Urinary bladder (tissue), 4 donors: ENCODE measurements around the gene HNRNPA1. TPM values are rescaled to one million over a fixed set of nuclear protein-coding genes. Genes with fewer than 3 reads are reported as not detected.
A peak's percentile ranks its signal among the peaks of the same experiment; 100 is the strongest.
"Not testable (repeated sequence)": the region's sequence is repeated elsewhere in the genome, so short reads cannot be mapped to it uniquely, and the experiment has no call there.

Experiments used
- DNase-seq: peaks from one replicate; pipeline ENCODE4 v3.0.0-alpha.2; 2015; ENCODE audit errors: extremely low spot score
- H3K27ac ChIP-seq: one replicate; pipeline ENCODE4 v1.5.1; 2013; ENCODE audit warnings: low read depth, mild to moderate bottlenecking, moderate library complexity
- H3K36me3 ChIP-seq: one replicate; pipeline ENCODE4 v1.6.1; 2013; ENCODE audit warnings: mild to moderate bottlenecking, moderate library complexity; ENCODE audit not compliant: insufficient read depth
- H3K4me1 ChIP-seq: one replicate; pipeline ENCODE4 v1.6.1; 2013; ENCODE audit warnings: mild to moderate bottlenecking, moderate library complexity; ENCODE audit not compliant: insufficient read depth
- H3K4me3 ChIP-seq: one replicate; pipeline ENCODE4 v1.5.1; 2013; ENCODE audit warnings: low read depth, low read length
- WGBS: extraction: QIAGEN DNeasy Blood & Tissue Kit; methylation state at CpG from one replicate; pipeline ENCODE4 v1.1.7; 2013; 5-methylcytosine and 5-hydroxymethylcytosine counted together
- polyA plus RNA-seq: library from polyadenylated mRNA; stranded (reverse); fragments of 200-250 nt; gene quantifications from one replicate; pipeline ENCODE4 v1.2.3, GENCODE V29; 2013
- small RNA-seq: library from RNA; depleted of rRNA; stranded (forward); fragments of <200 nt; gene quantifications from one replicate; pipeline ENCODE3, GENCODE V24; 2014
- total RNA-seq: library from RNA; depleted of rRNA; stranded (reverse); fragments of >200 nt; gene quantifications from one replicate; pipeline ENCODE4 v1.2.3, GENCODE V29; 2014
- donor health status: healthy with polysubstance abuse.
- donor health status: healthy.

Gene HNRNPA1
- total and polyA plus RNA-seq, 2 donors: 375 to 1,101 TPM

GRCh38 chr12:54324617-54325441, 44.3 kb downstream of the HNRNPA1 start, which contains the start of gene COPZ1:
Gene COPZ1 (plus strand): TSS chr12:54325131. CDS start chr12:54325164, 33 bp downstream.
- H3K4me1 ChIP-seq: no peaks in the 10 kb centered on the region
- peak within 1 kb of the TSS; percentile 76 for H3K27ac ChIP-seq
- DNase-seq: peak; percentile 99
- WGBS: under 1% methylated on average over 34 of the region's 34 CpGs
- no peaks in the 10 kb centered on the region for H3K36me3 ChIP-seq
- peak within 1 kb of the TSS; percentile 60 for H3K4me3 ChIP-seq

- 43% methylated on average over 22 of the region's 22 CpGs for WGBS
- H3K4me1 ChIP-seq, DNase-seq, H3K36me3 ChIP-seq: not testable (repeated sequence)
- peak overlapping the region; percentile 76 for H3K27ac ChIP-seq
- H3K4me3 ChIP-seq: peak overlapping the region; percentile 60
Observed at GRCh38 chr12:54325442-54326109, 45.0 kb downstream of the HNRNPA1 start.

- H3K27ac ChIP-seq: no peak overlapping the region
- WGBS: 71% methylated on average over 6 of the region's 6 CpGs
- H3K36me3 ChIP-seq: peaks cover 2% of the 10 kb centered on the region
- peaks cover 2% of the 10 kb centered on the region for H3K4me1 ChIP-seq
- no peak for DNase-seq
- no peak overlapping the region for H3K4me3 ChIP-seq
Observed at GRCh38 chr12:54328595-54329337, 48.2 kb downstream of the HNRNPA1 start.

GRCh38 chr12:54329759-54330158, 49.2 kb downstream of the HNRNPA1 start:
- peaks cover 2% of the 10 kb centered on the region for H3K36me3 ChIP-seq
- no peak for DNase-seq
- no peak overlapping the region for H3K27ac ChIP-seq

GRCh38 chr12:54330442-54330841, 49.9 kb downstream of the HNRNPA1 start:
- Histone ChIP-seq H3K4me3 (no peak overlapping the region), H3K27ac (no peak overlapping the region), H3K4me1 (peaks cover 2% of the 10 kb centered on the region), H3K36me3 (peaks cover 2% of the 10 kb centered on the region)
- DNase-seq: no peak
- 52% methylated on average over 3 of the region's 3 CpGs for WGBS

More at GRCh38 chr12:54329759-54330158, 49.2 kb downstream of the HNRNPA1 start:
- Histone ChIP-seq H3K4me1 (peaks cover 2% of the 10 kb centered on the region), H3K4me3 (no peak overlapping the region)
- 61% methylated on average over 5 of the region's 5 CpGs for WGBS

GRCh38 chr12:54331461-54331860, 50.9 kb downstream of the HNRNPA1 start:
- Histone ChIP-seq H3K27ac (no peak overlapping the region), H3K4me3 (no peak overlapping the region), H3K4me1 (peaks cover 2% of the 10 kb centered on the region), H3K36me3 (peaks cover 2% of the 10 kb centered on the region)
- no peak for DNase-seq
- 79% methylated on average over 5 of the region's 5 CpGs for WGBS

GRCh38 chr12:54333420-54334034, 53.0 kb downstream of the HNRNPA1 start:
- 99% methylated on average over 4 of the region's 4 CpGs for WGBS
- Histone ChIP-seq H3K36me3 (peaks cover 2% of the 10 kb centered on the region), H3K27ac (no peak overlapping the region), H3K4me3 (no peak overlapping the region), H3K4me1 (peaks cover 2% of the 10 kb centered on the region)
- no peak for DNase-seq

Small RNAs within 50 kb of the gene (small RNA-seq; reads per million reads assigned to genes)
- gene RN7SL390P (not detected), gene RNU6-950P (not detected)

Other genes with a start within 250 kb of the HNRNPA1 start
- 0.42 TPM for gene HOXC5, start 247.7 kb upstream of the HNRNPA1 start, total RNA-seq
- 0.11 TPM for gene HOXC5, start 247.7 kb upstream of the HNRNPA1 start, polyA plus RNA-seq
- 1.6 TPM for gene HOXC4, start 226.9 kb upstream of the HNRNPA1 start, total RNA-seq
- gene HOXC4, start 226.9 kb upstream of the HNRNPA1 start, polyA plus RNA-seq: 0.58 TPM
- gene SMUG1, start 91.7 kb upstream of the HNRNPA1 start, total RNA-seq: 23.8 TPM
- 21.4 TPM for gene SMUG1, start 91.7 kb upstream of the HNRNPA1 start, polyA plus RNA-seq
- 83.2 TPM for gene CBX5, start 604 bp upstream of the HNRNPA1 start, total RNA-seq
- 8.9 TPM for gene CBX5, start 604 bp upstream of the HNRNPA1 start, polyA plus RNA-seq
- 0.63 TPM for gene NFE2, start 20.3 kb downstream of the HNRNPA1 start, total RNA-seq
- gene NFE2, start 20.3 kb downstream of the HNRNPA1 start, polyA plus RNA-seq: 0.34 TPM
- 113 TPM for gene COPZ1, start 44.4 kb downstream of the HNRNPA1 start, total RNA-seq
- 86.3 TPM for gene COPZ1, start 44.4 kb downstream of the HNRNPA1 start, polyA plus RNA-seq
- gene GPR84, start 83.8 kb downstream of the HNRNPA1 start, total RNA-seq: 0.26 TPM
- gene GPR84, start 83.8 kb downstream of the HNRNPA1 start, polyA plus RNA-seq: 0.96 TPM
- 5.0 TPM for gene ZNF385A, start 104.0 kb downstream of the HNRNPA1 start, total RNA-seq
- 26.3 TPM for gene ZNF385A, start 104.0 kb downstream of the HNRNPA1 start, polyA plus RNA-seq
- gene ITGA5, start 138.5 kb downstream of the HNRNPA1 start, total RNA-seq: 139 TPM
- 702 TPM for gene ITGA5, start 138.5 kb downstream of the HNRNPA1 start, polyA plus RNA-seq
- gene GTSF1, start 192.9 kb downstream of the HNRNPA1 start, total RNA-seq: not detected
- 0.30 TPM for gene GTSF1, start 192.9 kb downstream of the HNRNPA1 start, polyA plus RNA-seq
- 31.2 TPM for gene NCKAP1L, start 217.0 kb downstream of the HNRNPA1 start, total RNA-seq
- gene NCKAP1L, start 217.0 kb downstream of the HNRNPA1 start, polyA plus RNA-seq: 45.5 TPM